ENCODE measurements around the gene SCMH1.

The SCMH1 gene

DNA sequence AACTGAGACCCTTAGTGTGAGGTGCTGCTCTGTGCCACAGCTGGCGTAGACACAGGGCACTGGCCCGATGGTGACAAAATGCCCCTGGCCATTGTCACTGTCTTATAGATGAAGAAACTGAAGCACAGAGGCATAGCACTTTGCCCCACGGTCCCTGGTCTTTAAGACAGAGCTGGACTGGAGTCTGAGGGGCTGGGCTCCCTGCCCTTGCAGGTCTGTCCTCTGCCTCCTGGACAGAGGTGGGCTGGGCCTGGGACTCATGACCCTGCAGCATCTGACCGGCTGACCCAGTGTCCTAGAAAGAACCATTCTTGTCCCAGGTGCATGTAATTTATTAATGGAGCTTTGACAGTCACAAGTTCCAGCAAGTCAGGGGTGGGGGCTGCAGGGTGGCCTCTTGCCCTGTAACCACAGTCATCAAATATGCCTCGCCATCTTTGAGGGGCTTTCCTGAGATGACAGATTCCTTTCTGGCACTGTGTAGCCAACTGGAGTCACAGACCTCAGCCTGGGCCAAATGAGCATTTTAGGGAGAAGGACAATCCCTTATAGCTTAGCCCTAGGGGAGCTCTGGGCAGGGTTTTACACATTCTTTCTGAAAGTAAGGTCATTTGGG is 226.7 kb downstream of the SCMH1 start:
- Histone ChIP-seq H3K4me1 (ENCODE audit: control insufficient read depth, insufficient read depth, low read length) (peaks cover 3% of the 10 kb centered on the region), H3K9ac (ENCODE audit: low read length) (no peak overlapping the region), H3K4me3 (ENCODE audit: low read length) (no peak overlapping the region), H3K27me3 (ENCODE audit: control insufficient read depth, insufficient read depth, low read length) (no peaks in the 10 kb centered on the region), H3K9me3 (ENCODE audit: control insufficient read depth, low read length) (no peaks in the 10 kb centered on the region), H3K36me3 (ENCODE audit: control insufficient read depth, insufficient read depth, low read length) (no peaks in the 10 kb centered on the region)

DNA sequence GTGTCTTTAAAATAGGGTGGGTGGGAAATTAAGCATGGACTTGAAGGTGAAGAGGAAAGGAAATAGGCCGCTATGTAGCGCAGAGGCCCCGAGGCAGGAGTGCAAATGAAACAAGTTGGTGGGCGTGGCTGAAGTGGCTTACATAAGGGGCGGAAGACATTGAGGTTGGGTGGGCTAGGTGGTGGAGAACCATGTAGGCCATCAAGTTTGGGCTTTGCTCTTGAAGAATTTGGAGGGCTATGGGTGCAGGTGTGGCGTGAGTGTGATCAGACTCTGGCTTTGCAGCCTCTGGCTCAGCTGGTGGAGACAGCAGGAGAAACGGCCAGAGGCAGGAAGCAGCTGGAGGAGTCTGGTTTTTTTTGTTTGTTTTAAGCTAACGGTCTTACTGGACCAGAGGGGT is 227.2 kb downstream of the SCMH1 start:
- H3K9ac ChIP-seq (ENCODE audit: low read length): no peak overlapping the region
- no peaks in the 10 kb centered on the region for H3K36me3 ChIP-seq (ENCODE audit: control insufficient read depth, insufficient read depth, low read length)
- no peak overlapping the region for H3K4me3 ChIP-seq (ENCODE audit: low read length)
- H3K27me3 ChIP-seq (ENCODE audit: control insufficient read depth, insufficient read depth, low read length): no peaks in the 10 kb centered on the region
- no peaks in the 10 kb centered on the region for H3K4me1 ChIP-seq (ENCODE audit: control insufficient read depth, insufficient read depth, low read length)
- no peaks in the 10 kb centered on the region for H3K9me3 ChIP-seq (ENCODE audit: control insufficient read depth, low read length)

DNA sequence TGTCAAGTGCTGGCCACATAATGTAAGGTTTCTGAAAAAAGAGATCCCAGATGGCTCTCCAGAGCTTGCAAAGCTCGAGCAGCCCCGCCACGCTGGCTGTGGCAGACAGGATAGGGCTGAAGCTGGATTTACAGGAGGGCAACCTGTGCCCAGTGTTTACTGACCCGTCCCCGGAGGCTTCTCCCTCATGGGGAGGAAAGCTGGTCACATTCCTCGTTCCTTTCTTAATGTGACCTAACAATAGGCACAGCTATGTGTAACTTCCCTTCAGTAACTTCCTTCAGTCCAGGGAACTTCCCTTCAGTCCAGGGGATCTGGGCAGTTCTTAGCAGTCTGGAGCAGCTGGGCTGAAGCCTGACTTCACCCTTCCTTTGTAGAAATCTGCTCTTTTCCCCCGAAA is 228.3 kb downstream of the SCMH1 start:
- Histone ChIP-seq H3K9ac (ENCODE audit: low read length) (no peak overlapping the region), H3K27me3 (ENCODE audit: control insufficient read depth, insufficient read depth, low read length) (no peaks in the 10 kb centered on the region), H3K36me3 (ENCODE audit: control insufficient read depth, insufficient read depth, low read length) (peaks cover 3% of the 10 kb centered on the region), H3K4me3 (ENCODE audit: low read length) (no peak overlapping the region), H3K4me1 (ENCODE audit: control insufficient read depth, insufficient read depth, low read length) (no peaks in the 10 kb centered on the region), H3K9me3 (ENCODE audit: control insufficient read depth, low read length) (no peaks in the 10 kb centered on the region)

DNA sequence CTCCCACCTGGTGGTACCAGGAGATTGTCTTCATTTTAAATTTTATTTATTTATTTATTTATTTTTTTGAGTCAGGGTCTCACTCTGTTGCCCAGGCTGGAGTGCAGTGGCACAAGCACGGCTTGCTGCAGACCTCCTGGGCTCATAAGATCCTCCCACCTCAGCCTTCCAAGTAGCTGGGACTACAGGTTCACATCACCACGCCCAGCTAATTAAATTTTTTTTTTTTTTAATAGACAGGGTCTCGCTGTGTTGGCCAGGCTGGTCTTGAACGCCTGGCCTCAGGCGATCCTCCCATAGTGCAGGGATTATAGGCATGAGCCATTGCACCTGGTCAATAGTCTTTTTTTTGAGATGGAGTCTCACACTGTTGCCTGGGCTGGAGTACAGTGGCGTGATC is 229.1 kb downstream of the SCMH1 start:
- no peaks in the 10 kb centered on the region for H3K4me1 ChIP-seq (ENCODE audit: control insufficient read depth, insufficient read depth, low read length)
- H3K36me3 ChIP-seq (ENCODE audit: control insufficient read depth, insufficient read depth, low read length): peaks cover 4% of the 10 kb centered on the region
- H3K27me3 ChIP-seq (ENCODE audit: control insufficient read depth, insufficient read depth, low read length): no peaks in the 10 kb centered on the region
- H3K9ac ChIP-seq (ENCODE audit: low read length): no peak overlapping the region
- H3K9me3 ChIP-seq (ENCODE audit: control insufficient read depth, low read length): no peaks in the 10 kb centered on the region
- H3K4me3 ChIP-seq (ENCODE audit: low read length): no peak overlapping the region

DNA sequence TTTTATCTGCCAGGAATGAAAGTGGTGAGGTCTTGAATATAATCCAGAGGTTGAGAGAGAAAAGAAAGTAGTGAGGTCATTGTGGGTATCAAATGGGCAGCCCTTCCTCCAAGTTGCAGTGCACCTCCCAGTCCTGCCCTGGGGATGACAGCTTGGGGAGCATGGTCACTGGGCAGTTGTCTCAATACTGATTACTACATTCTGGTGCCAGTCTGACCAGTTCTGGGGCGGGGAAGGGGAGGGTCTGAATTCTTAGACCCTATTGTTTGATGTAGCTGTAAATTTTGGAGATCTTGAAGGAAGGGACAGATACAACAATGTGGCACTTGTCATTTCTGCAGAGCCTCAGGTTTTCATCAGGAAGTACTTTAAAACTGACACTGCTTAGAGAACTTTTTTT is 231.8 kb downstream of the SCMH1 start:
- H3K36me3 ChIP-seq (ENCODE audit: control insufficient read depth, insufficient read depth, low read length): peaks cover 4% of the 10 kb centered on the region
- no peak overlapping the region for H3K9ac ChIP-seq (ENCODE audit: low read length)
- H3K4me3 ChIP-seq (ENCODE audit: low read length): no peak overlapping the region
- H3K9me3 ChIP-seq (ENCODE audit: control insufficient read depth, low read length): no peaks in the 10 kb centered on the region
- no peaks in the 10 kb centered on the region for H3K27me3 ChIP-seq (ENCODE audit: control insufficient read depth, insufficient read depth, low read length)
- no peaks in the 10 kb centered on the region for H3K4me1 ChIP-seq (ENCODE audit: control insufficient read depth, insufficient read depth, low read length)

DNA sequence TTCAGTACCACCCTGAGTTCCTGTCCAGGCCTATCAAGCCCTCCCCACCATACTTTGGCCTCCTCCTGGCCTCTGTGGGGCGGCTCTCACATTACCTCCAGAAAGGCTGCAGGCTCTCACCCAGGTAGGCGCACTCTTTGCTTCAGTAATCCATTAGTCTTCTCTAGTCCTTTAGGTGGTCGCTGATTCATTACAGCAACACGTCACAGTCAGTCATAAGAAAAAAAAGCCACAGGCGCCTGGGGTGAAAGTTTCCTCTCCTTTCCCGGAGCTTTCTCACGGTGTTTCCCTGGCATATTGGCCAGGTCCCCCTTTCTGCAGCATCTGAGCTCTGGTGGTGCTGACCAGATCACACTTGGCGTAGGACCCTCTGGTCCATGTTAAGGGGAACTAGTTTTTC is 232.6 kb downstream of the SCMH1 start:
- no peak overlapping the region for H3K9ac ChIP-seq (ENCODE audit: low read length)
- no peaks in the 10 kb centered on the region for H3K9me3 ChIP-seq (ENCODE audit: control insufficient read depth, low read length)
- H3K27me3 ChIP-seq (ENCODE audit: control insufficient read depth, insufficient read depth, low read length): no peaks in the 10 kb centered on the region
- peaks cover 4% of the 10 kb centered on the region for H3K36me3 ChIP-seq (ENCODE audit: control insufficient read depth, insufficient read depth, low read length)
- H3K4me3 ChIP-seq (ENCODE audit: low read length): no peak overlapping the region
- H3K4me1 ChIP-seq (ENCODE audit: control insufficient read depth, insufficient read depth, low read length): no peaks in the 10 kb centered on the region

DNA sequence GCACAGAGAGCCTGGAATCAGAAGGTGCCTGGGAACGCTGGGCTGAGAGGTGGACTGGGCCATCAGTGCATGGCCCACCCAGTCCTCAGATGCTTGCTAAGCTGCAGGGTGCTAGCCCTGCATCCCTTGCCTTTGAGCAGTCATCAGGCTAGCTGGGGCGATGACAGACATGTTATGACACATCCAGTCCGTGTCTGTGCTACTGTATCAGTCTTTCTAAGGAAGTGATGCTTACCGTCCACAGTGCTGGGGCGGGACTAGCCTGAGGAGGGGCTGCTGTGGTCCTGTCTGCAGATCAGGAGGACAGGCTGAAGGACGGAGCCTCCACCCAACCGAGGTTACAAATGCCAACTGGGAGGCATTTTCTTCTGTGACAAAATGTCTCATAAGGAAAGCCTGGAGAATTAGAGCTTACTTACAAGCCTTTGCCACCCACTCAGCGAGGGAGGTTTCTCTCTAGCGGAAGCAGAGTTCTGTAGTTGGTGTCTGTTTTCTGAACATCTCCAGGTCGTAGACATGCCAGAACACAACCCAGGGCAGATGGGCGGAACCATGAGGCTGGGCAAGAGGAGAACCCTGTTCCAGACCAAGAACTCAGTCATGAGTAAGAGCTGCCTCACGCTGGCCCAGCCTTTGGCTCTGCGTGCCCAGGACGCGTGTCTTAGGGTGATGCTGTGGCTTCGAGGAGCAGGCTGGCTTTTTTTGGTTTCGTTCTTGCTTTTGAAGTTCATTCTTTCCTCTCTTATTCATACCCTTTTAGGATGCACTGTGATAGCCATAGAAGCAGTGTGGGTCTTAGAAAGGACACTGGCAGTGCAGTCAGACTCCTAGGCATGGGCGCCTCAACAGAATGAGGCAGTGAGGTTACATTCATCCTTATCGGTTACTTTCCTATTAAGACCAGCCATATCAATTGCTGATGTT is 234.9 kb downstream of the SCMH1 start:
- peaks cover 11% of the 10 kb centered on the region for H3K4me1 ChIP-seq (ENCODE audit: control insufficient read depth, insufficient read depth, low read length)
- peaks cover 4% of the 10 kb centered on the region for H3K36me3 ChIP-seq (ENCODE audit: control insufficient read depth, insufficient read depth, low read length)
- no peaks in the 10 kb centered on the region for H3K9me3 ChIP-seq (ENCODE audit: control insufficient read depth, low read length)
- H3K4me3 ChIP-seq (ENCODE audit: low read length): no peak overlapping the region
- no peaks in the 10 kb centered on the region for H3K27me3 ChIP-seq (ENCODE audit: control insufficient read depth, insufficient read depth, low read length)
- no peak overlapping the region for H3K9ac ChIP-seq (ENCODE audit: low read length)

DNA sequence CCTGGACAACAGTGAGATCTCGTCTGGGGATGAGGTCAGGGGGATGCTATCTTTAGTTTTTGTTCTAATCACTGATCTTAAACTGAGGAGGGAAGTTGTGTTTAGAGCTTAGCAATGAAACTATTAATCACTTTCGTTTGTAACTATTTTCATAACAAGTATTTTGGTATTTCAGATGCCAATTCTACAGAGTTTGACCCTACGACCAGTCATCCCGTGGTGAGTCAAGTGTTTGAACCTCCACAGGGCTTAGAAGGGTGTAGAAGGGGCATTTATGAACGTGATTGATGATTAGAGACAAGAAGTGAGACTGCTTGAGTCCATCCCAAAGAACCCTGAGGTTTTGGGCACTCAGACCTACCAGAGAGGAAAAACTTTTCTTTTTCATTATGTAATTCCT is 236.2 kb downstream of the SCMH1 start:
- no peaks in the 10 kb centered on the region for H3K9me3 ChIP-seq (ENCODE audit: control insufficient read depth, low read length)
- H3K36me3 ChIP-seq (ENCODE audit: control insufficient read depth, insufficient read depth, low read length): peaks cover 4% of the 10 kb centered on the region
- no peak overlapping the region for H3K4me3 ChIP-seq (ENCODE audit: low read length)
- H3K9ac ChIP-seq (ENCODE audit: low read length): no peak overlapping the region
- H3K27me3 ChIP-seq (ENCODE audit: control insufficient read depth, insufficient read depth, low read length): no peaks in the 10 kb centered on the region
- peaks cover 11% of the 10 kb centered on the region for H3K4me1 ChIP-seq (ENCODE audit: control insufficient read depth, insufficient read depth, low read length)

DNA sequence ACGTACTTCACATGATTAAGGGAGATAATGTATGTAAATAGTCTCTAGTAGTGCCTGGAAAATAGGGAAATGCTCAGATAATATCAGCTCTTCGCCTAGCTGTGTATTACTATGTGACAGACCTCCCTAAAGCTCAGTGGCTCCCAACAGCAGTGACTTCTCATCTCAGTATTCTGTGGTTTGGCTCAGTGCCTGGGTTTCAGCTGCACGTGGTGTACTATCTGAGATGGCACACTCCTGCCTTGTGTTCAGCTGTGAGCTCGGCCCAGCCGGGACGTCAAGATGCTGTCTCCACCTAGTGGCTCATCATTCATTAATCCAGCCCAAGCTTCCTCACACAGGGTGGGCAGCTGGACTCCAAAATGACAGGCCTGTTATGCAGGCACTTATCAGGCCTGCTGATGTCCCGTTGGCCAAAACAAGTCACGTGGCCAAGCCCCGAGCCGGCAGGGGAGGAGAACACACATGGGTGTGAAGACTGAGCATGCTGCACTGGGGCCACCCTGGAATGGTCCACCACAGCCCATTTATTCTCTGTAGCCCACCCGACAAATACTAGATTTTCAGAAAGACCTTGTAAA is 238.4 kb downstream of the SCMH1 start:
- peaks cover 11% of the 10 kb centered on the region for H3K4me1 ChIP-seq (ENCODE audit: control insufficient read depth, insufficient read depth, low read length)
- H3K27me3 ChIP-seq (ENCODE audit: control insufficient read depth, insufficient read depth, low read length): no peaks in the 10 kb centered on the region
- H3K9me3 ChIP-seq (ENCODE audit: control insufficient read depth, low read length): no peaks in the 10 kb centered on the region
- H3K9ac ChIP-seq (ENCODE audit: low read length): no peak overlapping the region
- peaks cover under 1% of the 10 kb centered on the region for H3K36me3 ChIP-seq (ENCODE audit: control insufficient read depth, insufficient read depth, low read length)
- no peak overlapping the region for H3K4me3 ChIP-seq (ENCODE audit: low read length)

DNA sequence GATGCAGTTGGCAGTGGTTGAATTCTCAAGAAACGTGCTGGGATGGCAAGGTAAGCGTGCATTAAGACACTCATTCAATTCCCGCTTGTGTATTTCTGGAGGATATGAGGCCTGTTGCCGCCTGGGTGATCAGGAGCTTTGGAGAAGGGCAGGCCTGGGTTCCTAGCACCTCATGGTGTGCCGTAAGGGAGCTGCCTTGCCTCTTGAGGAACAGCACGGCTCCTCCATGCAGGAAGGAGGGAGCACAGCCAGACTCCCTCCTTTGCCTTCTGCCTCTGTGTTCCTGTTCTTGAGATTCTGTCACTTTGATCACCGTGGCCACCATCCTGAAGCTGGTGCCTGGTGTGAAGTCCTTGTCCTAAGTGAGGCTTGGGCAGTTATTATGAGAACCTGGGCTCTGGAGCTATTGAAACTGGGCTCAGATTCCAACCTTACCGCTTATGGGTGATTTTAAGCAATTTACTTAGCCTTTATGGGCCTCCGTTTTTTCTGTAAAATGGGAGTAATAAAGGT is 238.9 kb downstream of the SCMH1 start:
- H3K4me3 ChIP-seq (ENCODE audit: low read length): no peak overlapping the region
- H3K36me3 ChIP-seq (ENCODE audit: control insufficient read depth, insufficient read depth, low read length): no peaks in the 10 kb centered on the region
- H3K9ac ChIP-seq (ENCODE audit: low read length): no peak overlapping the region
- no peaks in the 10 kb centered on the region for H3K27me3 ChIP-seq (ENCODE audit: control insufficient read depth, insufficient read depth, low read length)
- no peaks in the 10 kb centered on the region for H3K9me3 ChIP-seq (ENCODE audit: control insufficient read depth, low read length)
- H3K4me1 ChIP-seq (ENCODE audit: control insufficient read depth, insufficient read depth, low read length): peaks cover 11% of the 10 kb centered on the region

DNA sequence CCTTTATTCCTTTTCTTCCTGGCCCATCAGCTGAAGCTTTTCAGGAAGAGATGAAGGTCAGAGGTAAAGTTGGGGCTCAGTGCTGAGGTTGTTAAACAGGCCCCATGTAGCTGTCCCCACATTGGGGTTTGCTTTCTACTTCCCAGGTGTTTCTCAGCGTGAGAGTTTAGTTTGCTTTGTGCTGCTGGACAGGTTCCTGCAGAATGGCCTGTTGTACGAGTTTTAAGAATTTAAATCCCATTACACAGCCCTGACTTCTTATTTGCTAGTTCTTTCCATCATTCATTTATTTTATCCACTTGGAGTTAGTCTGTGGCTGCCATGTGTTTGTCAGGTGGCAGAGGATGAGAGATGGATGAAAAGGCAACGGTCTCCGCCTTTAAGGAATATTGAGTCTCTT is 243.4 kb downstream of the SCMH1 start:
- no peaks in the 10 kb centered on the region for H3K9me3 ChIP-seq (ENCODE audit: control insufficient read depth, low read length)
- H3K4me1 ChIP-seq (ENCODE audit: control insufficient read depth, insufficient read depth, low read length): peaks cover 7% of the 10 kb centered on the region
- no peak overlapping the region for H3K9ac ChIP-seq (ENCODE audit: low read length)
- H3K36me3 ChIP-seq (ENCODE audit: control insufficient read depth, insufficient read depth, low read length): peaks cover 4% of the 10 kb centered on the region
- no peaks in the 10 kb centered on the region for H3K27me3 ChIP-seq (ENCODE audit: control insufficient read depth, insufficient read depth, low read length)
- H3K4me3 ChIP-seq (ENCODE audit: low read length): no peak overlapping the region

DNA sequence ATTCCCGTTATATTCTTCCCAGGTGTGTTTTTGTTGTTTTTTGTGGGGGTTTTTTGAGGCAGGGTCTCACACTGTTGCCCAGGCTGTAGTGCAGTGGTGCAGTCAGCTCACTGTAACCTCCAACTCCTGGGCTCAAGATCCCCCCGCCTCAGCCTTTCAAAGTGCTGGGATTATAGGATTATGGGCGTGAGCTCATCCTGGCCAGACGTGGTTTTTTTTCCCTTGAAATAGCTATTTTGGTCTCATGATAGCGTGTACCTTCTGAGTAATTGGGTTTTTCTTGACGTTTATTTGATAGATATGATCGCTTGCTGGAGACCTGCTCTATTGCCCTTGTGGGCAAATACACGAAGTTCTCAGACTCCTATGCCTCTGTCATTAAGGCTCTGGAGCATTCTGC is 245.0 kb downstream of the SCMH1 start:
- H3K4me3 ChIP-seq (ENCODE audit: low read length): no peak overlapping the region
- no peaks in the 10 kb centered on the region for H3K9me3 ChIP-seq (ENCODE audit: control insufficient read depth, low read length)
- peaks cover 4% of the 10 kb centered on the region for H3K36me3 ChIP-seq (ENCODE audit: control insufficient read depth, insufficient read depth, low read length)
- H3K27me3 ChIP-seq (ENCODE audit: control insufficient read depth, insufficient read depth, low read length): no peaks in the 10 kb centered on the region
- no peaks in the 10 kb centered on the region for H3K4me1 ChIP-seq (ENCODE audit: control insufficient read depth, insufficient read depth, low read length)
- no peak overlapping the region for H3K9ac ChIP-seq (ENCODE audit: low read length)

All from mucosa of stomach (tissue), 1 donor.